Trophoblast cell (in vitro differentiated cells and primary cell): ENCODE measurements around the gene MYO10. TPM values are rescaled to one million over a fixed set of nuclear protein-coding genes. Genes with fewer than 3 reads are reported as not detected.
"Not testable (repeated sequence)": the region's sequence is repeated elsewhere in the genome, so short reads cannot be mapped to it uniquely, and the experiment has no call there.

Experiments used
- DNase-seq, 2 donors: peaks; one replicate each; pipeline ENCODE4 v3.0.0-alpha.2; 2016
- H2AFZ ChIP-seq: 2 replicates; pipeline ENCODE4 v1.6.1; 2013; ENCODE audit warnings: low read length, moderate library complexity, mild to moderate bottlenecking; ENCODE audit not compliant: insufficient read depth, poor library complexity
- H2AK5ac ChIP-seq: 2 replicates; pipeline ENCODE4 v1.6.1; 2013; ENCODE audit warnings: mild to moderate bottlenecking, low read length
- H2BK120ac ChIP-seq: 2 replicates; pipeline ENCODE4 v1.6.1; 2013; ENCODE audit warnings: low read length, mild to moderate bottlenecking, moderate library complexity; ENCODE audit not compliant: insufficient read depth, poor library complexity
- H2BK12ac ChIP-seq: 2 replicates; pipeline ENCODE4 v1.6.1; 2013; ENCODE audit warnings: mild to moderate bottlenecking, low read length, moderate library complexity
- H2BK5ac ChIP-seq: 2 replicates; pipeline ENCODE4 v1.6.1; 2013; ENCODE audit warnings: low read length, low read depth, moderate library complexity, mild to moderate bottlenecking; ENCODE audit not compliant: poor library complexity
- H3K14ac ChIP-seq: 2 replicates; pipeline ENCODE4 v1.6.1; 2013; ENCODE audit warnings: mild to moderate bottlenecking, low read length
- H3K18ac ChIP-seq: 2 replicates; pipeline ENCODE4 v1.6.1; 2013; ENCODE audit warnings: mild to moderate bottlenecking, low read length
- H3K23ac ChIP-seq: 2 replicates; pipeline ENCODE4 v1.6.1; 2013; ENCODE audit warnings: low read length
- H3K27ac ChIP-seq: 2 replicates; pipeline ENCODE4 v1.5.1; 2013; ENCODE audit warnings: low read depth, mild to moderate bottlenecking, inconsistent platforms, low read length, moderate library complexity
- H3K27me3 ChIP-seq: 2 replicates; pipeline ENCODE4 v1.6.1; 2013; ENCODE audit warnings: inconsistent platforms, mild to moderate bottlenecking, low read length, moderate library complexity; ENCODE audit not compliant: insufficient read depth
- H3K36me3 ChIP-seq, 2 experiments: 1 replicate in 1 of 2; 2 replicates in 1 of 2; pipeline ENCODE4 v1.6.1; 2013; ENCODE audit warnings: low read length in 2 of 2, mild to moderate bottlenecking in 2 of 2, moderate library complexity in 1 of 2; ENCODE audit not compliant: insufficient read depth in 2 of 2, control insufficient read depth in 1 of 2
- H3K4ac ChIP-seq: 2 replicates; pipeline ENCODE4 v1.6.1; 2013; ENCODE audit warnings: low read depth, mild to moderate bottlenecking, low read length, moderate library complexity
- H3K4me1 ChIP-seq, 2 experiments: 1 replicate in 1 of 2; 2 replicates in 1 of 2; pipeline ENCODE4 v1.6.1; 2013; ENCODE audit warnings: low read length in 2 of 2, mild to moderate bottlenecking in 2 of 2, moderate library complexity in 1 of 2; ENCODE audit not compliant: insufficient read depth in 2 of 2, control insufficient read depth in 1 of 2
- H3K4me2 ChIP-seq: 2 replicates; pipeline ENCODE4 v1.6.1; 2013; ENCODE audit warnings: inconsistent platforms, mild to moderate bottlenecking, low read length, moderate library complexity
- H3K4me3 ChIP-seq: 2 replicates; pipeline ENCODE4 v1.5.1; 2013; ENCODE audit warnings: mild to moderate bottlenecking, low read depth, low read length, inconsistent platforms
- H3K79me1 ChIP-seq: one replicate; pipeline ENCODE4 v1.6.1; 2013; ENCODE audit warnings: low read length
- H3K79me2 ChIP-seq: 2 replicates; pipeline ENCODE4 v1.6.1; 2013; ENCODE audit warnings: low read length, mild to moderate bottlenecking; ENCODE audit not compliant: control insufficient read depth, insufficient read depth, poor library complexity
- H3K9ac ChIP-seq: 2 replicates; pipeline ENCODE4 v1.6.1; 2013; ENCODE audit warnings: mild to moderate bottlenecking, low read length
- H3K9me3 ChIP-seq: 2 replicates; pipeline ENCODE4 v1.6.1; 2013; ENCODE audit warnings: low read depth, mild to moderate bottlenecking, control low read depth, inconsistent platforms, low read length; ENCODE audit not compliant: insufficient read depth
- H4K12ac ChIP-seq: 2 replicates; pipeline ENCODE4 v1.6.1; 2013; ENCODE audit warnings: low read depth, mild to moderate bottlenecking, low read length, moderate library complexity
- H4K8ac ChIP-seq: 2 replicates; pipeline ENCODE4 v1.6.1; 2013; ENCODE audit warnings: low read depth, mild to moderate bottlenecking, low read length, moderate library complexity
- H4K91ac ChIP-seq: one replicate; pipeline ENCODE4 v1.6.1; 2013; ENCODE audit warnings: low read depth, mild to moderate bottlenecking, low read length, moderate library complexity
- WGBS: extraction: QIAGEN DNeasy Blood & Tissue Kit; methylation state at CpG from one replicate; pipeline ENCODE4 v1.1.7; 2013; ENCODE audit warnings: missing lambda C conversion rate; ENCODE audit not compliant: insufficient read length, insufficient coverage; ENCODE audit errors: extremely low coverage; 5-methylcytosine and 5-hydroxymethylcytosine counted together
- polyA plus RNA-seq: library from polyadenylated mRNA; stranded (reverse); fragments of 200-250 nt; gene quantifications from 2 replicates; pipeline ENCODE4 v1.2.3, GENCODE V29; 2013

The MYO10 gene
- polyA plus RNA-seq = 79.9 and 84.9 TPM in 2 replicates

GRCh38 chr5:16936150-16936988, at the start of gene MYO10:
Gene MYO10, minus strand, starts transcription at chr5:16936288. Its CDS starts 480 bp downstream, at chr5:16935808.
- Histone ChIP-seq H3K27me3 (no peaks in the 10 kb centered on the region), H3K79me2 (peaks cover 8% of the 10 kb centered on the region), H2AFZ (peak within 1 kb of the TSS; percentile 83), H3K18ac (peak within 1 kb of the TSS; percentile 88), H4K91ac (peak within 1 kb of the TSS; percentile 65), H4K8ac (peak within 1 kb of the TSS; percentile 40), H2BK12ac (peak within 1 kb of the TSS; percentile 51), H3K9me3 (no peaks in the 10 kb centered on the region), H3K4me1 (peaks cover 7 to 13% of the 10 kb centered on the region in 2 experiments), H3K4me2 (peak within 1 kb of the TSS; percentile 96), H2BK5ac (peak within 1 kb of the TSS; percentile 36), H4K12ac (peak within 1 kb of the TSS; percentile 56), H3K36me3 (no peaks in the 10 kb centered on the region), H3K9ac (peak within 1 kb of the TSS; percentile 89), H3K4me3 (peak within 1 kb of the TSS; percentile 92), H3K14ac (peak within 1 kb of the TSS; percentile 13), H3K27ac (peak within 1 kb of the TSS; percentile 40), H2AK5ac (no peak within 1 kb of the TSS), H3K79me1 (peaks cover 8% of the 10 kb centered on the region), H3K23ac (no peak within 1 kb of the TSS), H2BK120ac (peak within 1 kb of the TSS; percentile 40), H3K4ac (peak within 1 kb of the TSS; percentile 85)
- peak; percentile 87 to 92 for DNase-seq
- WGBS = no CpG with 5 or more reads among the region's 70 CpGs

- H2AFZ ChIP-seq, H3K4ac ChIP-seq, H3K4me1 ChIP-seq, H3K4me3 ChIP-seq, H3K27ac ChIP-seq, DNase-seq, H4K8ac ChIP-seq, H3K27me3 ChIP-seq, H3K4me2 ChIP-seq, H3K36me3 ChIP-seq, H2BK12ac ChIP-seq, H3K9ac ChIP-seq, H3K23ac ChIP-seq, H3K79me1 ChIP-seq, H3K79me2 ChIP-seq, H3K9me3 ChIP-seq, H4K91ac ChIP-seq, H3K18ac ChIP-seq, H2BK120ac ChIP-seq, H4K12ac ChIP-seq: not testable (repeated sequence)
- peak overlapping the region; percentile 37 for H3K14ac ChIP-seq
- H2AK5ac ChIP-seq = peak overlapping the region; percentile 62
- peak overlapping the region; percentile 21 for H2BK5ac ChIP-seq
- no CpG with 5 or more reads among the region's 7 CpGs for WGBS
Observed at GRCh38 chr5:16985304-16985703, 49.2 kb upstream of the MYO10 start.

- no peaks in the 10 kb centered on the region for H3K9me3 ChIP-seq
- no peak overlapping the region for H3K9ac ChIP-seq
- DNase-seq = no peak
- no peaks in the 10 kb centered on the region for H3K79me1 ChIP-seq
- no peak overlapping the region for H3K23ac ChIP-seq
- WGBS = no CpG with 5 or more reads among the region's 1 CpG
- H3K14ac ChIP-seq = no peak overlapping the region
- no peak overlapping the region for H3K4me2 ChIP-seq
- no peak overlapping the region for H2BK12ac ChIP-seq
- no peak overlapping the region for H4K91ac ChIP-seq
- no peak overlapping the region for H3K4me3 ChIP-seq
- peaks cover 4% of the 10 kb centered on the region in 2 experiments for H3K4me1 ChIP-seq
- H4K8ac ChIP-seq = no peak overlapping the region
- no peak overlapping the region for H3K4ac ChIP-seq
- no peak overlapping the region for H2BK120ac ChIP-seq
- no peaks in the 10 kb centered on the region for H3K36me3 ChIP-seq
- no peak overlapping the region for H2AFZ ChIP-seq
- H3K18ac ChIP-seq = no peak overlapping the region
- H3K27ac ChIP-seq = no peak overlapping the region
- no peak overlapping the region for H2AK5ac ChIP-seq
- no peaks in the 10 kb centered on the region for H3K27me3 ChIP-seq
- H2BK5ac ChIP-seq = no peak overlapping the region
- no peaks in the 10 kb centered on the region for H3K79me2 ChIP-seq
- no peak overlapping the region for H4K12ac ChIP-seq
Observed at GRCh38 chr5:16983972-16984371, 47.9 kb upstream of the MYO10 start.

GRCh38 chr5:16983022-16983639, 47.0 kb upstream of the MYO10 start:
- no peak for DNase-seq
- H3K18ac ChIP-seq = no peak overlapping the region
- H4K91ac ChIP-seq = no peak overlapping the region
- H3K14ac ChIP-seq = no peak overlapping the region
- H2BK120ac ChIP-seq = no peak overlapping the region
- no peaks in the 10 kb centered on the region for H3K9me3 ChIP-seq
- H2BK5ac ChIP-seq = no peak overlapping the region
- no peak overlapping the region for H2BK12ac ChIP-seq
- no peak overlapping the region for H3K27ac ChIP-seq
- no peak overlapping the region for H4K12ac ChIP-seq
- no peak overlapping the region for H2AK5ac ChIP-seq
- no peak overlapping the region for H2AFZ ChIP-seq
- no peaks in the 10 kb centered on the region for H3K27me3 ChIP-seq
- H3K9ac ChIP-seq = no peak overlapping the region
- H3K4me2 ChIP-seq = no peak overlapping the region
- H3K79me1 ChIP-seq = no peaks in the 10 kb centered on the region
- H3K4me1 ChIP-seq = peaks cover 4% of the 10 kb centered on the region in 2 experiments
- no CpG with 5 or more reads among the region's 9 CpGs for WGBS
- no peaks in the 10 kb centered on the region for H3K79me2 ChIP-seq
- no peak overlapping the region for H3K4ac ChIP-seq
- no peaks in the 10 kb centered on the region for H3K36me3 ChIP-seq
- no peak overlapping the region for H3K23ac ChIP-seq
- no peak overlapping the region for H4K8ac ChIP-seq
- no peak overlapping the region for H3K4me3 ChIP-seq
